HepG2 (cell line): ENCODE results near the gene RHBDD3. TPM values are rescaled to one million over a fixed set of nuclear protein-coding genes. Genes with fewer than 3 reads are reported as not detected.
A peak's percentile ranks its signal among the peaks of the same experiment; 100 is the strongest.

Source experiments
- AGO1 ChIP-seq: fragments of 200-400 bp; formaldehyde crosslinking; IDR thresholded peaks from 2 replicates; pipeline ENCODE4 v1.6.1; 2017; ENCODE audit warnings: mild to moderate bottlenecking, low read depth, low read length, moderate library complexity; ENCODE audit not compliant: poor library complexity, severe bottlenecking
- ARHGAP35 ChIP-seq: sonication (generic); formaldehyde crosslinking; IDR thresholded peaks from 2 replicates; pipeline ENCODE4 v1.9.0; 2022; ENCODE audit warnings: mild to moderate bottlenecking, inconsistent platforms, moderate library complexity, missing genetic modification reagents, borderline replicate concordance
- BORCS8-MEF2B ChIP-seq: sonication (generic); formaldehyde crosslinking; IDR thresholded peaks from 2 replicates; pipeline ENCODE4 v1.8.0; 2022; ENCODE audit warnings: mild to moderate bottlenecking, missing genetic modification reagents
- CEBPB ChIP-seq: IDR thresholded peaks from 2 replicates; pipeline ENCODE4 v1.6.1; 2011; ENCODE audit warnings: low read depth, low read length, improper control_type of control experiment, borderline replicate concordance
- CHD4 ChIP-seq: fragments of 200-600 bp; sonication (generic); IDR thresholded peaks from 2 replicates; pipeline ENCODE4 v1.7.0; 2017; ENCODE audit warnings: mild to moderate bottlenecking, low read length, borderline replicate concordance
- GTF3A ChIP-seq: sonication (generic); formaldehyde crosslinking; conservative IDR thresholded peaks from 2 replicates; pipeline ENCODE4 v1.4.0; 2020; ENCODE audit warnings: mild to moderate bottlenecking, missing genetic modification reagents
- JUN ChIP-seq: sonication (generic); formaldehyde crosslinking; IDR thresholded peaks from 2 replicates; pipeline ENCODE4 v1.4.0; 2020; ENCODE audit warnings: mild to moderate bottlenecking, missing genetic modification reagents
- KDM3A ChIP-seq: IDR thresholded peaks from 2 replicates; pipeline ENCODE4 v1.6.1; 2018; ENCODE audit warnings: low read depth, missing compliant biosample characterization
- NFE2 ChIP-seq: sonication (generic); formaldehyde crosslinking; IDR thresholded peaks from 2 replicates; pipeline ENCODE4 v1.4.0; 2020; ENCODE audit warnings: missing genetic modification reagents
- NFRKB ChIP-seq: fragments of 450-650 bp; IDR thresholded peaks from 2 replicates; pipeline ENCODE4 v1.6.1; 2017
- RBM39 ChIP-seq: fragments of 200-400 bp; formaldehyde crosslinking; IDR thresholded peaks from one replicate; pipeline ENCODE4 v1.6.1; 2018; ENCODE audit warnings: antibody characterized with exemption, mild to moderate bottlenecking, low read depth, low read length; ENCODE audit not compliant: poor library complexity, severe bottlenecking
- SIX4 ChIP-seq: sonication (generic); formaldehyde crosslinking; IDR thresholded peaks from 2 replicates; pipeline ENCODE4 v1.4.0; 2020; ENCODE audit warnings: missing genetic modification reagents
- SMAD9 ChIP-seq: sonication (generic); formaldehyde crosslinking; IDR thresholded peaks from 2 replicates; pipeline ENCODE4 v1.5.1; 2020; ENCODE audit warnings: mild to moderate bottlenecking, missing genetic modification reagents
- ZFP41 ChIP-seq: sonication (generic); formaldehyde crosslinking; IDR thresholded peaks from 2 replicates; pipeline ENCODE4 v1.4.0; 2020; ENCODE audit warnings: mild to moderate bottlenecking, missing genetic modification reagents, borderline replicate concordance
- ZKSCAN1 ChIP-seq: fragments of 150-350 bp; IDR thresholded peaks from 2 replicates; pipeline ENCODE4 v1.6.1; 2014; ENCODE audit warnings: low read length
- ZNF629 ChIP-seq: sonication (generic); formaldehyde crosslinking; conservative IDR thresholded peaks from 2 replicates; pipeline ENCODE4 v1.5.0; 2020; ENCODE audit warnings: missing genetic modification reagents
- ZNF724P ChIP-seq: sonication (generic); formaldehyde crosslinking; IDR thresholded peaks from 2 replicates; pipeline ENCODE4 v1.8.0; 2022; ENCODE audit warnings: missing genetic modification reagents, borderline replicate concordance
- polyA plus RNA-seq, 8 experiments: library from polyadenylated mRNA; depleted of rRNA in 3 of 8; stranded (reverse) in 7 of 8; unstranded in 1 of 8; fragments of >200 nt; fragmentation: Illumina TruSeq in 4 of 8; extraction: Trizol in 4 of 8; gene quantifications; 2 replicates each; pipeline versions ENCODE4 v1.2.1 to v1.2.3, GENCODE V29; 2011 to 2016; ENCODE audit warnings: low read depth in 4 of 8, missing spikeins in 1 of 8, mixed read lengths in 1 of 8; ENCODE audit not compliant: insufficient read depth in 1 of 8
- total RNA-seq, 5 experiments: library from RNA; depleted of rRNA; stranded (reverse); fragments of >200 nt; fragmentation: Illumina TruSeq; extraction: Trizol; gene quantifications; 2 replicates each; pipeline ENCODE4 v1.2.3, GENCODE V29; 2016; ENCODE audit warnings: low read depth in 1 of 5
- TF ChIP-seq, protein P1 (sequence below): sonication (generic); formaldehyde crosslinking; conservative IDR thresholded peaks from 2 replicates; pipeline ENCODE4 v1.4.0; 2020; ENCODE audit warnings: missing genetic modification reagents
- TF ChIP-seq, protein P2 (sequence below): sonication (generic); formaldehyde crosslinking; IDR thresholded peaks from 2 replicates; pipeline ENCODE4 v1.4.0; 2020; ENCODE audit warnings: missing genetic modification reagents, borderline replicate concordance
- TF ChIP-seq, protein P3 (sequence below): IDR thresholded peaks from 2 replicates; pipeline ENCODE4 v1.6.1; 2016; ENCODE audit warnings: low read depth
- TF ChIP-seq, protein P4 (sequence below): sonication (generic); formaldehyde crosslinking; IDR thresholded peaks from 2 replicates; pipeline ENCODE4 v1.4.0; 2020; ENCODE audit warnings: missing genetic modification reagents
- TF ChIP-seq, protein P5 (sequence below): sonication (generic); formaldehyde crosslinking; IDR thresholded peaks from 2 replicates; pipeline ENCODE4 v1.5.0; 2020; ENCODE audit warnings: missing genetic modification reagents

Gene RHBDD3
- total and polyA plus RNA-seq, 2 of the 13 experiments (the other 11 are each of a cell fraction or from before 2014, with no cell fraction given): 12.1 to 26.7 TPM

DNA sequence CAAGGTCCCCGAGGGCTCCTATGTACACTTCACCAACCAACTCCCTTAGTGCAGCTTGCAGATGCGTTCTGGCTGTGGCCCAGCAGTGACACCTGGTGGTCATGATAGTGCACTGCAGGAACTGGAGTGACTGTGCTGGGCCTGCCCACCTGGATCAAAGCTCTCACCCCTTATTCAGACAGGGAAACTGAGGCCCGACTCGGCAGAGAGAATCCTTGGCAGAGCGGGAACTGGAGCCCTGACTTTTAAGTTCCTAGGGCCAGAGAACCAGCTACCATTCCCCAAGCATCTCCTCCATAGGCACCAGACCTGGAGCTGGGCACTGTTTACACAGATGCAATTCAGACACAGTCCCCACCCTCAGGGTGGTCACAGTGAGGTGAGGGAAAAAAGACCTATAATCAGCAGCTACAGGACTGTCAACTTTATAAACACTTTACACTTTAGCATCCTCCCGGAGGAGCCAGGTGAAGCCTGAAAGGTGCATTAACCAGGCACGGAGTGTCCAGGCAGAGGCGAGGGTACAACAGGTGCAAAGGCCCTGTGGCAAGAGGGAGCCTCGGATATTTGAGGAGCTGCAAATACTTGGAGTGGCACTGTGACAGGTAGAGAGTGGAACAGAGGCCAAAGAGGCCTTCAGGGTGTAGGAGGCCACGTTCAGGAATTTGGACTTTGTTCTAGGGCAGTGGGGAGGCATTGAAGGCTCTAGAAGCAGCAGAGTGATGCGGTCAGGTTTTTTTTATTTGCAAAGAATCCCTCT is 22.0 kb downstream of the RHBDD3 start (continued):
- TF ChIP-seq SMAD9 (CRISPR knock-in tag) (no peak), RBM39 (no peak), ZNF629 (CRISPR knock-in tag) (peak; percentile 77), SIX4 (no peak), ZFP41 (CRISPR knock-in tag) (no peak), GTF3A (no peak), BORCS8-MEF2B (no peak), JUN (CRISPR knock-in tag) (no peak), ARHGAP35 (CRISPR knock-in tag) (0 out of 2 replicates have a peak, but pooled peaks have one; percentile 20), KDM3A (CRISPR knock-in tag) (no peak), ZNF724P (CRISPR knock-in tag) (no peak), CHD4 (peak; percentile 80), NFRKB (no peak), AGO1 (no peak), ZKSCAN1 (no peak), NFE2 (CRISPR knock-in tag) (no peak), CEBPB (no peak)
- TF ChIP-seq, protein P1, sequence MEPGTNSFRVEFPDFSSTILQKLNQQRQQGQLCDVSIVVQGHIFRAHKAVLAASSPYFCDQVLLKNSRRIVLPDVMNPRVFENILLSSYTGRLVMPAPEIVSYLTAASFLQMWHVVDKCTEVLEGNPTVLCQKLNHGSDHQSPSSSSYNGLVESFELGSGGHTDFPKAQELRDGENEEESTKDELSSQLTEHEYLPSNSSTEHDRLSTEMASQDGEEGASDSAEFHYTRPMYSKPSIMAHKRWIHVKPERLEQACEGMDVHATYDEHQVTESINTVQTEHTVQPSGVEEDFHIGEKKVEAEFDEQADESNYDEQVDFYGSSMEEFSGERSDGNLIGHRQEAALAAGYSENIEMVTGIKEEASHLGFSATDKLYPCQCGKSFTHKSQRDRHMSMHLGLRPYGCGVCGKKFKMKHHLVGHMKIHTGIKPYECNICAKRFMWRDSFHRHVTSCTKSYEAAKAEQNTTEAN (CRISPR knock-in tag): no peak
- TF ChIP-seq, protein P2, sequence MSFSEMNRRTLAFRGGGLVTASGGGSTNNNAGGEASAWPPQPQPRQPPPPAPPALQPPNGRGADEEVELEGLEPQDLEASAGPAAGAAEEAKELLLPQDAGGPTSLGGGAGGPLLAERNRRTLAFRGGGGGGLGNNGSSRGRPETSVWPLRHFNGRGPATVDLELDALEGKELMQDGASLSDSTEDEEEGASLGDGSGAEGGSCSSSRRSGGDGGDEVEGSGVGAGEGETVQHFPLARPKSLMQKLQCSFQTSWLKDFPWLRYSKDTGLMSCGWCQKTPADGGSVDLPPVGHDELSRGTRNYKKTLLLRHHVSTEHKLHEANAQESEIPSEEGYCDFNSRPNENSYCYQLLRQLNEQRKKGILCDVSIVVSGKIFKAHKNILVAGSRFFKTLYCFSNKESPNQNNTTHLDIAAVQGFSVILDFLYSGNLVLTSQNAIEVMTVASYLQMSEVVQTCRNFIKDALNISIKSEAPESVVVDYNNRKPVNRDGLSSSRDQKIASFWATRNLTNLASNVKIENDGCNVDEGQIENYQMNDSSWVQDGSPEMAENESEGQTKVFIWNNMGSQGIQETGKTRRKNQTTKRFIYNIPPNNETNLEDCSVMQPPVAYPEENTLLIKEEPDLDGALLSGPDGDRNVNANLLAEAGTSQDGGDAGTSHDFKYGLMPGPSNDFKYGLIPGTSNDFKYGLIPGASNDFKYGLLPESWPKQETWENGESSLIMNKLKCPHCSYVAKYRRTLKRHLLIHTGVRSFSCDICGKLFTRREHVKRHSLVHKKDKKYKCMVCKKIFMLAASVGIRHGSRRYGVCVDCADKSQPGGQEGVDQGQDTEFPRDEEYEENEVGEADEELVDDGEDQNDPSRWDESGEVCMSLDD (CRISPR knock-in tag): no peak
- TF ChIP-seq, protein P3, sequence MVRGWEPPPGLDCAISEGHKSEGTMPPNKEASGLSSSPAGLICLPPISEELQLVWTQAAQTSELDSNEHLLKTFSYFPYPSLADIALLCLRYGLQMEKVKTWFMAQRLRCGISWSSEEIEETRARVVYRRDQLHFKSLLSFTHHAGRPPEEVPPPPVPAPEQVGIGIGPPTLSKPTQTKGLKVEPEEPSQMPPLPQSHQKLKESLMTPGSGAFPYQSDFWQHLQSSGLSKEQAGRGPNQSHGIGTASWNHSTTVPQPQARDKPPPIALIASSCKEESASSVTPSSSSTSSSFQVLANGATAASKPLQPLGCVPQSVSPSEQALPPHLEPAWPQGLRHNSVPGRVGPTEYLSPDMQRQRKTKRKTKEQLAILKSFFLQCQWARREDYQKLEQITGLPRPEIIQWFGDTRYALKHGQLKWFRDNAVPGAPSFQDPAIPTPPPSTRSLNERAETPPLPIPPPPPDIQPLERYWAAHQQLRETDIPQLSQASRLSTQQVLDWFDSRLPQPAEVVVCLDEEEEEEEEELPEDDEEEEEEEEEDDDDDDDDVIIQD (CRISPR knock-in tag): no peak
- TF ChIP-seq, protein P4, sequence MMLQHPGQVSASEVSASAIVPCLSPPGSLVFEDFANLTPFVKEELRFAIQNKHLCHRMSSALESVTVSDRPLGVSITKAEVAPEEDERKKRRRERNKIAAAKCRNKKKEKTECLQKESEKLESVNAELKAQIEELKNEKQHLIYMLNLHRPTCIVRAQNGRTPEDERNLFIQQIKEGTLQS (CRISPR knock-in tag): no peak
- TF ChIP-seq, protein P5, sequence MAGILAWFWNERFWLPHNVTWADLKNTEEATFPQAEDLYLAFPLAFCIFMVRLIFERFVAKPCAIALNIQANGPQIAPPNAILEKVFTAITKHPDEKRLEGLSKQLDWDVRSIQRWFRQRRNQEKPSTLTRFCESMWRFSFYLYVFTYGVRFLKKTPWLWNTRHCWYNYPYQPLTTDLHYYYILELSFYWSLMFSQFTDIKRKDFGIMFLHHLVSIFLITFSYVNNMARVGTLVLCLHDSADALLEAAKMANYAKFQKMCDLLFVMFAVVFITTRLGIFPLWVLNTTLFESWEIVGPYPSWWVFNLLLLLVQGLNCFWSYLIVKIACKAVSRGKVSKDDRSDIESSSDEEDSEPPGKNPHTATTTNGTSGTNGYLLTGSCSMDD (CRISPR knock-in tag): no peak
